ENCODE data around the gene XPNPEP1.

The XPNPEP1 gene

GRCh38 chr10:109892117-109892516 lies 31.2 kb downstream of the XPNPEP1 start:
- no peak for DNase-seq (ENCODE audit: low spot score)
- no peak for TF ChIP-seq CTCF (IDR thresholded peaks at IDR 0.05; ENCODE audit: extremely low read depth, missing control alignments)

- DNase-seq (ENCODE audit: low spot score) = no peak
- TF ChIP-seq CTCF (IDR thresholded peaks at IDR 0.05; ENCODE audit: extremely low read depth, missing control alignments) = no peak
Measured at GRCh38 chr10:109891105-109891504, 32.2 kb downstream of the XPNPEP1 start.

GRCh38 chr10:109889867-109890266 lies 33.4 kb downstream of the XPNPEP1 start:
- no peak for DNase-seq (ENCODE audit: low spot score)
- TF ChIP-seq CTCF (IDR thresholded peaks at IDR 0.05; ENCODE audit: extremely low read depth, missing control alignments) = no peak

- TF ChIP-seq CTCF (IDR thresholded peaks at IDR 0.05; ENCODE audit: extremely low read depth, missing control alignments) = no peak
Measured at GRCh38 chr10:109887776-109888175, 35.5 kb downstream of the XPNPEP1 start.

GRCh38 chr10:109887243-109887642 lies 36.1 kb downstream of the XPNPEP1 start:
- no peak for TF ChIP-seq CTCF (IDR thresholded peaks at IDR 0.05; ENCODE audit: extremely low read depth, missing control alignments)
- no peak for DNase-seq (ENCODE audit: low spot score)

More at GRCh38 chr10:109887776-109888175, 35.5 kb downstream of the XPNPEP1 start:
- DNase-seq (ENCODE audit: low spot score) = no peak

GRCh38 chr10:109886781-109887140 lies 36.5 kb downstream of the XPNPEP1 start:
- DNase-seq (ENCODE audit: low spot score) = no peak
- TF ChIP-seq CTCF (IDR thresholded peaks at IDR 0.05; ENCODE audit: extremely low read depth, missing control alignments) = no peak

GRCh38 chr10:109886037-109886780 lies 37.1 kb downstream of the XPNPEP1 start:
- DNase-seq (ENCODE audit: low spot score) = no peak
- TF ChIP-seq CTCF (IDR thresholded peaks at IDR 0.05; ENCODE audit: extremely low read depth, missing control alignments) = no peak
